WTC11 (cell line): ENCODE data around the gene RPL36.

Experiments used
- CTCF ChIP-seq: fragments of 200-600 bp; IDR thresholded peaks from 2 replicates; pipeline ENCODE4 v1.8.0; 2022; ENCODE audit warnings: antibody characterized with exemption
- OVOL2 ChIP-seq: fragments of 250-450 bp; sonication (Bioruptor Pico); IDR thresholded peaks from 2 replicates; pipeline ENCODE4 v1.9.0; 2021; ENCODE audit warnings: mild to moderate bottlenecking, borderline replicate concordance
- TEAD4 ChIP-seq: sonication (generic); formaldehyde crosslinking; IDR thresholded peaks from 2 replicates; pipeline ENCODE4 v1.8.0; 2022; ENCODE audit warnings: mild to moderate bottlenecking, missing genetic modification reagents
- ZNF121 ChIP-seq: sonication (generic); formaldehyde crosslinking; IDR thresholded peaks from 2 replicates; pipeline ENCODE4 v1.8.0; 2023; ENCODE audit warnings: missing genetic modification reagents
- ZNF423 ChIP-seq: fragments of 250-450 bp; sonication (Bioruptor Pico); IDR thresholded peaks from 2 replicates; pipeline ENCODE4 v2.1.2; 2022; ENCODE audit warnings: mild to moderate bottlenecking, moderate library complexity

GRCh38 chr19:5661483-5661882, 28.6 kb upstream of the RPL36 start:
- TF ChIP-seq OVOL2 (CRISPR knock-in tag) (no peak), ZNF121 (CRISPR knock-in tag) (no peak), ZNF423 (CRISPR knock-in tag) (no peak), CTCF (no peak), TEAD4 (CRISPR knock-in tag) (no peak)
